PC-3 (cell line): Measurements from ENCODE around the gene HMGCS2.

Source experiments
- CTCF ChIP-seq: fragments of 300-600 bp; sonication (generic); conservative IDR thresholded peaks from 2 replicates; pipeline ENCODE4 v1.5.1; 2017; ENCODE audit warnings: antibody characterized with exemption, low read depth, mild to moderate bottlenecking, low read length
- EZH2 ChIP-seq: fragments of 300-600 bp; sonication (generic); IDR thresholded peaks from one replicate; pipeline ENCODE4 v1.6.1; 2017; ENCODE audit warnings: antibody characterized with exemption, mild to moderate bottlenecking, low read length; ENCODE audit not compliant: unreplicated experiment

- TF ChIP-seq CTCF (no peak), EZH2 (no peak)
Observed at GRCh38 chr1:119712342-119713038, 56.2 kb downstream of the HMGCS2 start.
